ENCODE results near the gene ARF3.
A peak's percentile ranks its signal among the peaks of the same experiment; 100 is the strongest.

ARF3 gene

DNA sequence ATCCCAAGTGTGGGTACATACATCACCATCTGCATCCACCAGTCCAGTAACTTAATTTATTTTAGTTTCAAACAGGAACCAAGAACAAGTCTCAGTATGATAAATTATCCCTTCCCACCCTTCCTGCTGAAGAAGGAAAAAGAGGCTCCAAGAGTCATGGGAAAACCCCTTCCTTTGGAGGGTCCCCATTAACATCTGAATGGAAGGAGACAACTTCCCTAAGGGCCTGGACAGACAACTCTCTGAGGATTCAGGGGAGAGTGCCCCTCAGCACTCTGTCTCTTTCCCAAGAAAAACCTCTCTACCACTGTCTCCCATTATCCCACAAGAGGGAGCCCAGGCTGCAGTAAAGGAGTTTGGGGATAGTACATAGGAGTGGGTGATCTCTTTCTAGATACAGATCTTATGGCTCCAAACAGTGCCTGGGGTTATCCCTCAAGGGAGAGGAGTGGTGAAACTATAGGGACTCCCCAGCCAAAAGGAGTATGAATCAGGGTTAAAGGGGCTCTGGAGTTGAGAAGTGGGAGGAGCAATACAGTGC is 8.1 kb upstream of the ARF3 start:
- DNase-seq = no peak

DNA sequence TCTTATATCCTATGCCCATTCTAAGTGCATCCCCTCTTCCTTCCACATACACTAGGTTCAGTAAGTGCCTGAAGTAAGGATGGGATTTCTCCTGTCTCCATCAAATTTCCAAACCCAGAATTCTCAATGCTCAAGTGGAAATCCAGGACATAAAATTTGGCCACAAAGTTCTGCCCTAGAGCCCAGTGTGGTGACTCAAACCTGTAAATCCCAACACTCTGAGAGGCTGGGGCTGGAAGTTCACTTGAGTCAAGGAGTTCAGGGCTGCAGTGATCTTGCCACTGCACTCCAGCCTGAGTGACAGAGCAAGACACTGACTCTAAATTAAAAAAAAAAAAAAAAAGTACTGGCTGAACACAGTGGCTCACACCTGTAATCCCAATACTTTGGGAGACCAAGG is 4.5 kb upstream of the ARF3 start:
- DNase-seq = no peak

DNA sequence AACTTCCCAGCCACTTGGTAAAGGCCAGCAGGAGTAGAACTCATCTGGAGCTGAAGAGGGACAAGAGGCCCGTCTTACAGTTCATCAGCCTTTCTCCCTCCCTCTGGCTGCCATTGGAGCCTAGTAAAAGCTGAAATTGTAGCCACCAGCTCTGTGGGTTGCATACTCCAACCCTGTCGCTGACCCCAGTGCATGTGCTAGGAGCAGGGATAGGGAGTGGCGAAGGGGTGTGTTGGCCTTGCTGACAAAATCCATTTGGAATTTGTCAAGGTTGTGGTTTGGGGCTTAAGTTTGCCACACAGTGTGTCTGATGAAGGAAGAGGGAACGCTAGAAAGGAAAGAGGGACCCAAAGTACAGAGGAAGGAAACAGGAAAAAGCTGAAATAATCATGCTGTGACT is 4.0 kb upstream of the ARF3 start:
- no peak for DNase-seq

DNA sequence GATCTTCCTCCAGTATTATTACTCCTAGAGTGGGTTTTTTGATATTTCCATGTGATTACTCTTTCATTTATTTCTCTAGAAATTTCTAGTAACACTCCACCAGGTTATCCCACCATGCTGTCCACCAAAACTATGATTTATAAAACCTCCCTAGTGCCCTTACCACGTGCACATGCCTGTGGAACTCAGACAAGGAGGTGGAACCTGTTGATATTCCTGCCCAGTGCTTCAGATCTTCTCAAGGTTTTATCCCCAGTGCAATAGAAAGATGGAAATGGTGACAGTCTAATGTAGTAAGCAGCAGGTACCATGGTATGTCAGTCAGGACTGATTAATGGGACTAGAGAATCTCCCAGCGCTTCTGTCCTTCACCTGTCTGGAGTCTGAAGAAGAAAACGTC is 3.5 kb upstream of the ARF3 start:
- no peak for DNase-seq

DNA sequence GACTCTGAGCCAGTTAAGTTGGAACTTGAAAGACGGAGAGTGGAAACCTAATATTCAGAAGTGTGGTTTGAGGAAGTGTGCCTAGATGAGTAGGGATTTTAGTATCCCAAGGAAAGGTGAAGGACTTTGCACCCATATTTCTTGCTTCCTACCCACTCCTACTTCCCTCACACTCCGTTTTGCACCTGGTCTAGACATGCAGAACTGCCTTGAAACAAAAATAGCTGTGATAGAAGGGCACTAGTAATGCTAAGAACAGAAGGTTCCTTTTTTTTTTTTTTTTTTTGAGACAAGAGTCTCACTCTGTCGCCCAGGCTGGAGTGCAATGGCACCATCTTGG is 732 bp upstream of the ARF3 start:
- no peak for DNase-seq

DNA sequence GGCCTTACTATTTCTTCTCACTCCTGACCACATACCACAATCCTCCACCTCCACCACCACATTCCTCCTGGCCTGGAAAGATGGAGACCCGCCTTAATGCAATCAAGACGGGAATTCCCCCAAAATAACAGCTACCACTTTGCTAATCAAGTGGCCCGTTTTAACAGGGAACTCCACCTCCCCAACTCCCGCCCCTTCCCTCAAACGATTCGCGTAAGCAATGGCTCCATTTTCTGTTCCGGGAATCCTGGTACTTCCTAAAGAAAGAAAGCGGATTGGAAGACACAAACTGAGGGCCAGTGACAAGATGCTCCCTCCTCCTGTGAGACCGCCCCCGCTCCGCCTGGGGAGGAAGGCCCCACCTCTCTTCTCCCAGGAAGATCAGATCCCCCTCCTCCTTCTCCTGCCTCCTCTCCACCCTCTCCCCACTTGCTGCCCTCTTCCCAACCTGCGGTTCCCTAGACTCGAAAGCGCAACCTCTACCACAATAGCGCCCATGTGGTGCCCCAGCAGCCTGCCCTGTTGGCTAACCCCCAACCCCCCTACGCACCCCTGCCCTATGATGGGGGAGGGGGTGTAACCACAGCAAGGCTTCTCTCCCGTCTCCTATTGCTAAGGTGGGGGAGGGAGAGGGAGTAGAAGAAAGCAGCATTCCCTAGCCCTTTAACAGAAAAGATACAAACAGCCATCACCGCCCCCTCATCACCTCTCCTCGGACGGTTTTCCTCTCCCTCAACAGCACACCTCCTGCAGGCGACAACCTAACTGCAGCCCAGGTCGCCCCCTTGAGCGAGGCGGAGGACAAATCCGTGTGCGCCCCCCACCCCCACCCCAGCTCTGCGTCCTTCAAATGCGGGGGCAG is 777 bp downstream of the ARF3 start:
- peak; percentile 71 for DNase-seq

DNA sequence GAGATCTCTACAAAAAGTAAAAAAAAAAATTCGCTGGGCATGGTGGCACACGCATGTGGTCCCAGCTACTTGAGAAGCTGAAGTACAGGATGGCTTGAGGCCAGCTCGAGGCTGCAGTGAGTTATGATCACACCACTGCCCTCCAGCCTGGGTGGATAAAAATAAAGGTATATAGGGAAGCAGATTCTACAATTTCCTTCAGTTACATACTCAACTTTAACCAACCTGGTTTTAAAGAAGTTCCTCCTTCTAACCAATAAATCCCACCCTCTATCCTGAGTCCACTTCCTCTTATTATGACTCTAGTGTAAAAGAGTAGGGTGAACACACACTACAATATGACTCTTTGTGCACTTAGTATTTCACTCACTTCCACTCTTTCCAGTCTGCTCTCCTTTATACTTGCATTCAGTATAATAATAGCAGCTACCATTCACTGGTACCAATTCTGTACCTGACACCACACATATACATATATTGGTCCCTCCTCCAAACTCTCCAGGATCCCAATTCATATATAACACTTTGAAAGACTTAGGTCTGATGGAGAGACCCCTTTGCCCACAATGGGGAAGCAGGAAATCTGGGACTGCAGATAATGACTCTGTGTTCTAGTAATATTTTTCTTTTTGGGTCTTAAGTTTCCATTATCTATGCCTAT is 2.3 kb downstream of the ARF3 start:
- no peak for DNase-seq

DNA sequence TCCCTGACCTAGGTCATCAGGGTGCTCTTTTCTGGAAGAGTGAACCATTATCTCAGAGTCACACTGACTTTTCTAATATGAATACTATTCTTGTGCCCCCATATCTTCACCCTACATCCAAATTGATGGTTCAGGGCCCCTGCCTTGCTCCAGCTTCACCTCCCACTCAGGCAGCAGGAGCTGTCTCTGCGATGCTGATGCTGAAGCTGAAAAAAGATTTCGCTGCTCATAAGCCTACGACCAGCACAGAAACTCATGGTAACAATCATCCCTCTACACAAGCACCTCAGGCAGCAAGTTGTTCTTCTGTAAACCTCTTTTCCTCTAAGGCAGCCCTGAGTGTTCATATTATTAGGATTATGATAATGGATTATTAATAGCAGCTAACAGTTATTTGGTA is 3.2 kb downstream of the ARF3 start:
- no peak for DNase-seq

DNA sequence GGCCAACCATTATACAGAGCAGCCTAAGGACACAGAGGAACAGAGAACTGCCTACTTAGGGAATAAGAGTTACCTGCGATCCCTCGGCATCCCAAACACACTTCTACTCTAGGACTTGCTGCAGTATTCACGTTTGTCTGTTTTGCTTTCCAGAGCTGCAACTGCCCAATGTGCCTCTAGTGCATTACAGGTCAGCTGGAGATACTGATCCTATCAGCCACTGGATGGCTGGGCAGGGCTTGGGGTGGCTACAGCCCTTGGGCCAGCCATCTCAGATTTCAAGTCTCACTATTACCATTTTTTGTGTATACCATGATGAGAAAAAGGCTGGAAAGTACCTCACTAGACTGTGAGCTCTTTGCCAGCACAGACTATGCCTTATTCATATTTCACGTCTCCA is 4.6 kb downstream of the ARF3 start:
- no peak for DNase-seq

DNA sequence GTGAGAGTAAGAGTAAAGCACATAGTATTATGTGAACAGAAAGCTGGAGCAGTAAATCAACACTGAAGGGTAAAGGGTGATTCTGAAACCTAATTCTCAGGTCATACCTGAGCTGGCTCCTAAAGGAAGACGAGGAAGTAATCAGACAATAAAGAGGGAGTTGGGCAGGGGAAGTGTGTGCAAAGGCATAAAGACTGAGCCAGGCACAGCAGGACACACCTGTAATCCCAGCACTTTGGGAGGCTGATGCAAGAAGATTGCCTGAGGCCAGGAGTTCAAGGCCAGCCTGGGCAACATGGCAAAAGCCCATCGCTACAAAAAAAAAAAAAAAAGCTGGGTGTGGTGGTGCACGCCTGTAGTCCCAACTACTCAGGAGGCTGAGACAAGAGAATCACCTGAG is 9.6 kb downstream of the ARF3 start:
- DNase-seq = no peak

DNA sequence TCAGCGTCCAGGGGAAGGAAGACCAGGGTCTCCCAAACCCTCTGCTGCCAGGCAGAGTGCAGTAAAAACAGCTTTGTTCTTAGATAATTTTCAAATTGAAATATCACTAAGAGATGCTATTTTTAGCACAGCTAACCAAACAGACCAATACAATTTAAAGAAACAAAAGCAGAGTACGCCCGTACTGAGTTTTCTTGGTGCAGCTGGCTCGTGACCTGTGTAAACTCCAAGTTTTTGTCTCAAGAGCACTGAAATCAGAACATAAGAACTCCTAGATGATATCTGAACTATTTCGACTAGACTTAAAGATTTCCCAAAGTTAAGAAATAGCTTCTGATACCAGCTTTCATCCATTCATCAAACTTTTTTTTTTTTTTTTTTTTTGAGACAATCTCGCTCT is 10.3 kb downstream of the ARF3 start:
- DNase-seq = no peak

DNA sequence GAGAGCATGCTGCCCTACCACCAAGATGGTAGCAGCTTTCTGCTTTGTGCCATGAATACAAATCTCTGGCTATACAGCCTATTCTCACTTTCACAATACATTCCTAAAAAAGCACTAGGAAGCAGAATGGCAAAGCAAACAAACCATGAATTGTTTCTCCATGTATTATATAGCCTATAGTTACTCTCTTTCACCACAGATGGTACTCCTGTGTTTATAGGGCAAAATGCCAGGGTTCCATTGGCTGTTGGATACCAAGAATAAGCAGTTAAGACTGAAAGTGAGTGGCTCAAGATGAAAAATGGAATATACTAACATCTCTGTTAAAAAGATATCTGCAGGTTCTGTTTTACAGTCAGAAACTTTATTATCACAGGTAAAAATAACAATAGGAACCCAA is 11.1 kb downstream of the ARF3 start:
- no peak for DNase-seq

DNA sequence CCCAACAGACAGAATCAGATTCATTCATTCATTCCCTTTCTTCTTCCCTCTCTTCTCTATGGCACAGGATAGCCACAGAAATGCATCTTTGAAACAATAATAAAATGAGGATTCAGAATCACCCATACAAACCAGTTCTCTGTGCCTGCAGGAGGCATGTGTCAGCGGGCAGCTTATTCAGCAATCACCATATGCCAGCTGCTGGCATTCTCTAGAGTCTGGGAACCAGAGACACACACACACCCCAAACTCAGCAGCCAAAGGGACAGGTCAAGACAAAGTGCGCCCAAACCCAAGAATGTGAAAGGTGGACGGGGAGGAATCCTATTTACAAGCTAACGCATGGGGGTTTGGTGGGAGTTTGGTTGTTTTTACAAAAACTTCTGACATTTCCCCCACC is 14.1 kb downstream of the ARF3 start:
- no peak for DNase-seq

DNA sequence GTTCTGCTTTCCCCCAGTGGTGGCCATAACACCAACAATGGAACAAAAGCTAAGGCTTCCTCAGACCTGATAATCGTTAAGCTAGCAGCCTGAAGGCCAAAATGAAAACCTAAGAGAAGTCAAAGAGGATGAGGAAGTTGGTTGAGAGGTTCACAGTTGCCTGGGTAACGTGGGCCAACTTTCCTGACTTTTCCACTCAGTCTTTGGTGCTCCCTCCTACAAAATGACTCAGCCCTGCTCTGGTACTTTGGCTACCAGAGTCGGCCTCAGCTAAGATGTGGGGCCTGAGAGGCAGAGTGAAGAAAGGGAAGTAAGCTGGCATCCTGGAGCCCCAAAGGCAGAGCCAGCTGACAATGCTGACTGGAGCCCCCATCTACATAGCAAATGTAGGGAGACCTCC is 17.1 kb downstream of the ARF3 start:
- DNase-seq = no peak

DNA sequence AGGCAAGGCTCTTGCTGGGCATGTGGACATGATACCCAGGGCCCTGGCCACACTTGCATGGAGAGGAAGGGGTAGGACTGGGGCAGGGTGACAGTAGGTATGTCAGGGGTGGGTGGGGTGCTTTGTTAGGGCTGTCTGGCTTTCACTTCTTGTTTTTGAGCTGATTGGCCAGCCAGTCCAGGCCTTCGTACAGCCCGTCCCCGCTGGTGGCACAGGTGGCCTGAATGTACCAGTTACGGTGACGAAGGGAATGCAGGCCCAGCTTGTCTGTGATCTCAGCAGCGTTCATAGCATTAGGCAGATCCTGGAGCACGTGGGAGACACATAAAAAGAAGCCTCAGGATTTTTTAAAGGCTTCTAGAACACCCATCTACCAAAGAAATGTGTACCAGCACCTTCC is 18.5 kb downstream of the ARF3 start:
- DNase-seq = no peak

DNA sequence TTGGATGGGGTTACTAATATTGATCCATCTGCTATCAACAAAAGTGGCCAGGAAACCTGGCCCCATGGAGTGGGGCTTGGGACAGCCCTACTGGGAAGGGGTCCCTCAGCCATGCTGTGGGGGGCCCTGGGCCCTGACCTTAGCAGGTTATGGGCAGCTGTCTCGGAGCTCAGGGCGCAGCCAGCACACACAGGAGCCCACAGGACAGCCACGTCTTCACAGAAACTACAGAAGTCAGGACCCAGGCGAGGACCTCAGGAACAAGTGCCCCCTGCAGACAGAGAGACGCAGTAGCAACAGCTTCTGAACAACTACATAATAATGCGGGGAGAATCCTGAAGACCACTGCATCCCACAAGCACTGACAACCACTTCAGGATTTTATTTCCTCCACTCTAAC is 20.1 kb downstream of the ARF3 start:
- DNase-seq = no peak

DNA sequence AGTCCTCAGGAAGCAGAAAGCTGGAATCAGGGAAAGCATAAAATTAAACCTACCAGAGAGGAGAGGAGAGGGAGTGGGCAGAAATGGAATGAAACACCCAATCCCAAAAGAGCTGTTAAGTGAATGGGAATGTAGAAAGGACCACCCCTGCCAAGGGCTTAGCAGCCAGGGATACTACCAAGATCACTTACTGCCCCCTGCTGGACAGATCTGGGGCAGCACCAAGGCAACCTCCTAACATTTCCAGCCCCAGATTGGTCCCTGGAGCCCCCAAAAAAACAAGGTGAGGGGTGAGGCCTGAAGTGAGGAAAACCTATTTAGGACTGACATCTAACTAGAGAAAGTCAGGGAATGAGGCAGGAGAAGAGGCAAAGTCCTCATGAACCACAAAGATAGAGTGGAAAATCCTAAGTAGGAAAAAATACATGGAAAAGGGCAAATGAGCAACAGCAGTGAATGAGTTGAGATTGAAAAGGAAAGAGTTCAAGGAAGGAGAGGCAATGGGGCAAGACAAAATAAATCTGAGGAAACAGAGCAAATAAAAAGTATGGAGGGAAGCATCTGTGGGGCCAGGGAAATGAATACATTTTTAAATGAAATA is 20.8 kb downstream of the ARF3 start:
- peak; percentile 93 for DNase-seq

DNA sequence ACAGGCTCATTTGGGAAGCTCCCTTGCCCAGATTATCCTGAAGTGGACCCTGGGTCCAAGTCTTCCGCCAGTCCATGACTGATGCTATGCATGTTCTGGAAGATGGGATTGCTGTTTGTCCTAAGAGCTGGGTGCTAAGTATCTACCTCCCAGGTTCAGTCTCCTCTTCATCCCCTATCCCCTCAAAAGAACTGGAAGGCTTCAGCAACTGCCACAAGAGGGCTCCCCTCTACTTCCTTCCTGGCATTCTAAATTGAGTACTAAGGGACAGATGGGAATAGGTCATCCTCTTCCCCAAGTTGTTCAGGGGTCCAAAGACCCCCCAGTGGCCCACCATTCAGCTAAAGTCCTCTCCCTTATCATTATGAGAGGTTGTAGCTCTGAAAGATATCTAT is 23.0 kb downstream of the ARF3 start:
- no peak for DNase-seq

DNA sequence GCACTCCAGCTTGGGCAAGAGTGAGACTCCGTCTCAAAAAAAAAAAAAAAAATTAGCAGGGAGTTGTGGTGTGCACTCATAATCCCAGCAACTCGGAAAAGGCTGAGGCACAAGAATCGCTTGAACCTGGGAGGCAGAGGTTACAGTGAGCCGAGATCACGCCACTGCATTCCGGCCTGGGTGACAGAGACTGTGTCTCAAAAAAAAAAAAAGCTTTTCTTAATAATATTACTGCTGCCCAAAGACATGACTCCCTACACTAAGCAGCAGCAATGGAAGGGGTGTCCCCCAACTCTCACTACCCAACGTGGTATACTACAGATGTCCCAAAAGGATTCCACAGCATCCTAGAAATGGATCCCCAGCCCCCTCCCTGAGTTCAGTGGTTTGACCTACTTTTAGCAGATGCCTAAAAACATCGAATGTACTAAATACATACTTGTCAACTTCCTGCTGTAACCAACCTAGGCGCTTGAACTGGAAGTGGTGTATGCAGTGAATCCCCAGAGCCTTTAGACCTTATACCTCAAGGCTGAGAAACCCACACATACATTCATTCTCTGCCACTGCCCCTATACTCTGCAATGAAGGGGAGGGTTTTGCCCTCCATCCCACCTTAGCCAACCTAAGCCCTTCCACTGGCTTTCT is 23.5 kb downstream of the ARF3 start:
- no peak for DNase-seq

DNA sequence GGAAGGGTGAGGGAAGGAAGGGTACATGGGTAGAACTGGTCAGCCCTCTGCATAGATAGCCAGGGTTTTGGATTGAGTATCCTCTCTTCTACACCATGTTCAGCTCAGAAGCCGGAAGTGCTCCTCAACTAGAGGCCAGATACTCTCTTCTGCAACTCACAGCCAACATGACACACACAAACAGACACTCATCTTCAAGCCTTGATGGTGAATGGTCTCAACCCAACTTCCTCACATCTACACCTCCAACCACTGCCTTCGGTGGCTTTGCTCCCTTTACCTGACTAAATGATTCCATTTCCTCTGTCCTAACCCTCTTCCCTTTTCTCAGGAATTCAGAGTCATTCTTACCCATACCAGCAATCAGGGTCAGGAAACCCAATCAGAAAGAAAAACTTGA is 24.4 kb downstream of the ARF3 start:
- DNase-seq = no peak

DNA sequence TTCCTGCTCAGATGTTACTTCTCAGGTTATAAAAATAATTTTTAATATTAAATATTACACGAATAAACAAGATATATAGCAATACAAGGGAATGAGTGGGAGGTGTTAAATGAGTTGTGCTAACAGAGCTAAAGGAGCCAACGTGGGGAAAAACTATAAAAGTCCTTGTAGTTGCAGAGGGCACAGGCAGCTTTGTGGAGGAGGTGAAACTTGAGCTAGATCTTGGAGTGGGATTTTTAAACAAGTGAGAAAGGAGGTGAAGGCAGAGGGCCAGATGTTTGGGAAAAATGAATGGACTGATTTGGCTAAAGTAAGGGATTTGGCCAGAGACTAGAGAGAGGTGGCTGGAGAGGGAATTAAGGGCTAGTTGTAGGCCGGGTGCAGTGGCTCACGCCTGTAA is 26.8 kb downstream of the ARF3 start:
- no peak for DNase-seq

DNA sequence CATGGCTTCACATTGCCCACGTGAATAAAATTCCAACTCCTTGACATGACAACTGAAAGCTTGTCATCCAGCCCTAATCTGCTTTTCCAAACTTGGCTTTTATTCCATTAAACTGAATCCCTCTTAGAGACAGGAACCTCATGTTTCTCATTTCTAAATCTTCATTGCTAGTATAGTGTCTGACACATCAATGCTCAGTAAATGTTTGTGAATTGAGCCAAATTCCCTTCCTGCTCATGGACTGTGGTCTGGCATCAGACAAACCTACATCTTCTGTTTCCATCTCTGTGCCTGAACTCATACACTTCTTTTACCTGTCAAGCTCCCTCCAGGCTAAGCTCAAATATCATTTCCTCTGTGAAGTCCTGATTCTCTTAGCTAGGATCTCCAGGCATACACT is 27.7 kb downstream of the ARF3 start:
- DNase-seq = no peak

DNA sequence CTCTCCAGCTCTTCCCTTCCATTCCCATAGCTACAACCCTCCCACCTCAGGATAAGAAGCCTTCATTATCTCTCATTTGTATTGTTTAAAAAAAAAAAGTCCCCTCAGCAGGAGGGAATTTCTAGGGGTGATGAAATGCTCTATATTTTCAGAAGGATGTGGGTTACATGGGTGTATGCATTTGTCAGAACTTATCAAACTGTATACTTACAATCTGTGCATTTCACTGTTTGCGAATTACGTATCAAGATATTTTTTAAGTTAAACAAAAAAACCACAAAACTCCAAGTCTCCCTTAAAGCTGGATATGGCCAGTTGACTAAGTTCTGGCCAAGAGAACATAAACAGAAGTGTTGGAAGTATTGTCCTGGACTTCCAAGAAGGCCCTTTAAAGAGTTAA is 30.0 kb downstream of the ARF3 start:
- DNase-seq = no peak

Data from activated effector memory CD4-positive, alpha-beta T cell treated with anti-CD3 and anti-CD28 coated beads, Interleukin-2, amount 50 U/mL, for 16 hours (primary cell).